ENCODE results near the gene LRRC36. TPM values are rescaled to one million over a fixed set of nuclear protein-coding genes. Genes with fewer than 3 reads are reported as not detected.
A peak's percentile ranks its signal among the peaks of the same experiment; 100 is the strongest.

Gene LRRC36
- total and polyA plus RNA-seq, 10 of the 15 experiments (the other 5 are each of a cell fraction or from before 2014, with no cell fraction given) = 0.45 to 2.0 (median 0.75) TPM; not detected in 1

GRCh38 chr16:67415872-67416793 is 89.5 kb downstream of the LRRC36 start, which contains the start of gene ZDHHC1 (continued):
- TF ChIP-seq BHLHE40 (IDR thresholded peaks at IDR 0.05; ENCODE audit: borderline replicate concordance in 1 of 2, low read depth in 2 of 2, low read length in 1 of 2) (peak in 1 of 2 experiments; percentile 10; a peak in 1 of 4 replicates), DPF2 (IDR thresholded peaks at IDR 0.05) (peak; percentile 45; the same call in 1 of the 2 replicates), ESRRA (IDR thresholded peaks at IDR 0.05; ENCODE audit: low read length) (no peak), PAX8 (IDR thresholded peaks at IDR 0.05) (no peak), TCF7 (IDR thresholded peaks at IDR 0.05; ENCODE audit: borderline replicate concordance) (no peak), SMAD5 (IDR thresholded peaks at IDR 0.05; ENCODE audit: low read depth) (no peak), SMC3 (IDR thresholded peaks at IDR 0.05; ENCODE audit: borderline replicate concordance, low read length) (peak; percentile 24; the same call in 1 of the 2 replicates), PKNOX1 (IDR thresholded peaks at IDR 0.05) (no peak; the same call in 1 of the 2 replicates), ZNF622 (IDR thresholded peaks at IDR 0.05) (no peak), ZBED1 (IDR thresholded peaks at IDR 0.05; ENCODE audit: borderline replicate concordance) (no peak), STAT1 (conservative IDR thresholded peaks at IDR 0.05) (no peak; the same call in 1 of the 2 replicates), MXI1 (IDR thresholded peaks at IDR 0.05; ENCODE audit: low read depth, low read length) (peak; percentile 71; the same call in 1 of the 2 replicates), CREM (IDR thresholded peaks at IDR 0.05; ENCODE audit: low read depth) (peak; percentile 38; the same call in 1 of the 2 replicates), HDGF (IDR thresholded peaks at IDR 0.05) (no peak), NKRF (conservative IDR thresholded peaks at IDR 0.05) (peak; percentile 85), CHD4 (IDR thresholded peaks at IDR 0.05) (no peak), MEF2B (IDR thresholded peaks at IDR 0.05; ENCODE audit: partially characterized antibody, poor library complexity, severe bottlenecking) (no peak), REST (IDR thresholded peaks at IDR 0.05; ENCODE audit: low read depth, low read length) (no peak), TAF1 (IDR thresholded peaks at IDR 0.05; ENCODE audit: borderline replicate concordance, low read depth, low read length) (no peak), CEBPZ (IDR thresholded peaks at IDR 0.05; ENCODE audit: low read depth, low read length) (no peak)
